Spleen (tissue), 7 donors: ENCODE measurements around the gene ZCCHC7.

Experiments used
- POLR2A ChIP-seq, 3 donors: fragments of 450-650 bp; IDR thresholded peaks; one replicate each; pipeline ENCODE4 v1.5.1; 2017; ENCODE audit warnings: antibody characterized with exemption in 3 of 3, mild to moderate bottlenecking in 1 of 3
- TF ChIP-seq, protein P1 (sequence below), 11 experiments: fragments of 200-600 bp in 7 of 11; fragments of 450-650 bp in 4 of 11; sonication (generic) in 4 of 11; IDR thresholded peaks in 8 of 11; conservative IDR thresholded peaks in 3 of 11; 1 replicate in 7 of 11; 2 replicates in 4 of 11; pipeline versions ENCODE4 v1.4.0 to v1.8.0; 2016 to 2021; ENCODE audit warnings: antibody characterized with exemption in 11 of 11, inconsistent platforms in 4 of 11, mild to moderate bottlenecking in 1 of 11
- donor health status: DM: no; HTN: no; CAD: no; lungs with moderate emphysema.
- donor health status: DM: no; HTN: no; CAD: no.
- donor health status: DM: no; HTN: no; CAD: no.

DNA sequence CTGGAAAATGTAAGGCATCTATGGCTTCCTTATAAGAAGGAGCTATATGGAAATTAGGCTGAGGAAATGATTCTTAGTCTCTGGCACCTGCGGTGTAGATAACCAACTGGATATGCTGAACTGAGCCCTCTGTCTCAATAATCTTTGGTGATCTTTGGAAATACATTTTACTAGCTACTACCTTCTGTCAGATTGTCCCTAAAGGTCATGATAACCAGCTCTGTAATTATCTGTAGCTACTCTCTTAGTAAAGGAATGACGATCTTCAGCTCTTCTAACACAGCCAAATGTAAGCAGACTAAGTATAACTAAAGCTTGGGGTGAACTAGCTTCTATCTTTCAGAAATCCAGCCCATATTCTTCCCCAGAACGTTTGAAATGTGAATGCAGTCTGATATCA is 177.2 kb downstream of the ZCCHC7 start:
- TF ChIP-seq, protein P1, sequence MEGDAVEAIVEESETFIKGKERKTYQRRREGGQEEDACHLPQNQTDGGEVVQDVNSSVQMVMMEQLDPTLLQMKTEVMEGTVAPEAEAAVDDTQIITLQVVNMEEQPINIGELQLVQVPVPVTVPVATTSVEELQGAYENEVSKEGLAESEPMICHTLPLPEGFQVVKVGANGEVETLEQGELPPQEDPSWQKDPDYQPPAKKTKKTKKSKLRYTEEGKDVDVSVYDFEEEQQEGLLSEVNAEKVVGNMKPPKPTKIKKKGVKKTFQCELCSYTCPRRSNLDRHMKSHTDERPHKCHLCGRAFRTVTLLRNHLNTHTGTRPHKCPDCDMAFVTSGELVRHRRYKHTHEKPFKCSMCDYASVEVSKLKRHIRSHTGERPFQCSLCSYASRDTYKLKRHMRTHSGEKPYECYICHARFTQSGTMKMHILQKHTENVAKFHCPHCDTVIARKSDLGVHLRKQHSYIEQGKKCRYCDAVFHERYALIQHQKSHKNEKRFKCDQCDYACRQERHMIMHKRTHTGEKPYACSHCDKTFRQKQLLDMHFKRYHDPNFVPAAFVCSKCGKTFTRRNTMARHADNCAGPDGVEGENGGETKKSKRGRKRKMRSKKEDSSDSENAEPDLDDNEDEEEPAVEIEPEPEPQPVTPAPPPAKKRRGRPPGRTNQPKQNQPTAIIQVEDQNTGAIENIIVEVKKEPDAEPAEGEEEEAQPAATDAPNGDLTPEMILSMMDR (IDR thresholded peaks at IDR 0.05 in 8 of 11, conservative IDR thresholded peaks at IDR 0.05 in 3 of 11), result no peak
- no peak for TF ChIP-seq POLR2A (IDR thresholded peaks at IDR 0.05)
